ENCODE results near the gene ADM2. TPM values are rescaled to one million over a fixed set of nuclear protein-coding genes. Genes with fewer than 3 reads are reported as not detected.

Gene ADM2
- total RNA-seq, 2 donors from 2014 or later, result 4.0 to 4.2 TPM

DNA sequence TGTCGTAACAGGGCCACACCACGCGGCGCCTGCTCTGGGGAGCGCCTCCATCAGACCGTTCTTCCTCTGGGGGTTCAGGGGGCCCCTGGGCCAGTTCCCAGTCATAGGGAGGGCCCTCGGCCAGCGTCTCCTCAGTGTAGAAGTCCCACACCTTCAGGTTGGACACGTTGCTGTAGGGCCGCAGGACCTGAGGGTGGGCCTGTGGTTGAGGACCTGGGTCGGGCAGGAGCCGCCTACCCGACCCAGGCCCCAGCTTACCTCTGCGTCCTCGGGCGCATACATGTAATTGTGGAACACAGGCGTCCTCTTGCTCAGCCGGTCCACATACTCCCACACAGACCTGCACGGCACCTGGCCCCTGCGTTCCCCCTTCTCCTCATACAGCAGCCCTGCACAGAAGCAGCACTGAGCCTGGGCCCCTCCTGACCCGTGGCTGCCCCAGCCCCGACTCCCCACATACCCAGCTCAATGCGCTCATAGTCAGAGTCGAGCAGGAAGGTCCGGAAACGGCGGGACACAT, 26.7 kb upstream of the ADM2 start:
- H3K27ac Mint-ChIP-seq, result no peak overlapping the region
- no peaks in the 10 kb centered on the region for H3K9me3 ChIP-seq (ENCODE audit: control insufficient read depth, low read length)
- WGBS, 2 experiments (ENCODE audit: insufficient coverage in 1 of 2, insufficient read length in 1 of 2), result 88 to 97% methylated on average over 3 to 27 of the region's 27 CpGs
- H3K27me3 Mint-ChIP-seq (ENCODE audit: insufficient read depth), result no peaks in the 10 kb centered on the region
- H3K27ac ChIP-seq (ENCODE audit: low read depth, low read length), result no peak overlapping the region
- peaks cover 57% of the 10 kb centered on the region for H3K36me3 Mint-ChIP-seq (ENCODE audit: low read depth)
- no peaks in the 10 kb centered on the region for H3K4me1 Mint-ChIP-seq
- H3K9ac ChIP-seq (ENCODE audit: extremely low read depth, low read length, poor library complexity, severe bottlenecking), result no peak overlapping the region
- H3K4me3 ChIP-seq (ENCODE audit: low read length), result no peak overlapping the region
- no peaks in the 10 kb centered on the region for H3K9me3 Mint-ChIP-seq
- H3K4me3 Mint-ChIP-seq, result no peak overlapping the region
- H3K4me1 ChIP-seq (ENCODE audit: control insufficient read depth, insufficient read depth, low read length), result no peaks in the 10 kb centered on the region
- DNase-seq, result no peak
- no peaks in the 10 kb centered on the region for H3K27me3 ChIP-seq (ENCODE audit: control insufficient read depth, insufficient read depth, low read length, poor library complexity, severe bottlenecking)
- TF ChIP-seq, protein P1, sequence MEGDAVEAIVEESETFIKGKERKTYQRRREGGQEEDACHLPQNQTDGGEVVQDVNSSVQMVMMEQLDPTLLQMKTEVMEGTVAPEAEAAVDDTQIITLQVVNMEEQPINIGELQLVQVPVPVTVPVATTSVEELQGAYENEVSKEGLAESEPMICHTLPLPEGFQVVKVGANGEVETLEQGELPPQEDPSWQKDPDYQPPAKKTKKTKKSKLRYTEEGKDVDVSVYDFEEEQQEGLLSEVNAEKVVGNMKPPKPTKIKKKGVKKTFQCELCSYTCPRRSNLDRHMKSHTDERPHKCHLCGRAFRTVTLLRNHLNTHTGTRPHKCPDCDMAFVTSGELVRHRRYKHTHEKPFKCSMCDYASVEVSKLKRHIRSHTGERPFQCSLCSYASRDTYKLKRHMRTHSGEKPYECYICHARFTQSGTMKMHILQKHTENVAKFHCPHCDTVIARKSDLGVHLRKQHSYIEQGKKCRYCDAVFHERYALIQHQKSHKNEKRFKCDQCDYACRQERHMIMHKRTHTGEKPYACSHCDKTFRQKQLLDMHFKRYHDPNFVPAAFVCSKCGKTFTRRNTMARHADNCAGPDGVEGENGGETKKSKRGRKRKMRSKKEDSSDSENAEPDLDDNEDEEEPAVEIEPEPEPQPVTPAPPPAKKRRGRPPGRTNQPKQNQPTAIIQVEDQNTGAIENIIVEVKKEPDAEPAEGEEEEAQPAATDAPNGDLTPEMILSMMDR (conservative IDR thresholded peaks at IDR 0.05), result no peak
- H3K36me3 ChIP-seq (ENCODE audit: control insufficient read depth, insufficient read depth, low read length), result peaks cover 44% of the 10 kb centered on the region

DNA sequence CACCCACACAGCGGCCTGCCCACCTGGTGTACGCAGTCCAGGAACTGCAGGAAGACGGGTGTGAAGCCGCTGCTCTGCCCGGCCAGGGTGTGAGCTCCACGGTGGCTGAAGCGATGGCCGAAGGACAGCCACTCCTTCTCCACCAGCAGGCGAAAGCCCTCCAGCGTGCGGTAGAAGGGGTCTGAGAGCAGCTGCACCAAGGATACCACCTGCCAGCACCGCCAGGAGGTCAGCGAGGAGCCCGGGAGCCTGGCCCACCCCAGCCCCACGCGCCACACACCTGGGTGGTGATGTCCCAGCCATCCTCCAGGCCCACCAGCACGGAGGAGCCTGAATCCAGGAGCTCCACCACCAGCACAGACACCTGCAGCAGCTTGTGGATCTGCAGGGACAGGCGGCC, 26.1 kb upstream of the ADM2 start:
- Mint-ChIP-seq H3K27me3 (ENCODE audit: insufficient read depth) (no peaks in the 10 kb centered on the region), H3K4me3 (no peak overlapping the region), H3K4me1 (no peaks in the 10 kb centered on the region), H3K36me3 (ENCODE audit: low read depth) (peaks cover 54% of the 10 kb centered on the region), H3K27ac (no peak overlapping the region), H3K9me3 (no peaks in the 10 kb centered on the region)
- Histone ChIP-seq H3K9ac (ENCODE audit: extremely low read depth, low read length, poor library complexity, severe bottlenecking) (no peak overlapping the region), H3K4me1 (ENCODE audit: control insufficient read depth, insufficient read depth, low read length) (no peaks in the 10 kb centered on the region), H3K27ac (ENCODE audit: low read depth, low read length) (no peak overlapping the region), H3K9me3 (ENCODE audit: control insufficient read depth, low read length) (no peaks in the 10 kb centered on the region), H3K36me3 (ENCODE audit: control insufficient read depth, insufficient read depth, low read length) (peaks cover 43% of the 10 kb centered on the region), H3K27me3 (ENCODE audit: control insufficient read depth, insufficient read depth, low read length, poor library complexity, severe bottlenecking) (no peaks in the 10 kb centered on the region), H3K4me3 (ENCODE audit: low read length) (no peak overlapping the region)
- no peak for DNase-seq
- TF ChIP-seq, protein P1 (conservative IDR thresholded peaks at IDR 0.05), result no peak
- WGBS, 2 experiments (ENCODE audit: insufficient coverage in 1 of 2, insufficient read length in 1 of 2), result 95 to 97% methylated on average over 15 to 18 of the region's 18 CpGs

DNA sequence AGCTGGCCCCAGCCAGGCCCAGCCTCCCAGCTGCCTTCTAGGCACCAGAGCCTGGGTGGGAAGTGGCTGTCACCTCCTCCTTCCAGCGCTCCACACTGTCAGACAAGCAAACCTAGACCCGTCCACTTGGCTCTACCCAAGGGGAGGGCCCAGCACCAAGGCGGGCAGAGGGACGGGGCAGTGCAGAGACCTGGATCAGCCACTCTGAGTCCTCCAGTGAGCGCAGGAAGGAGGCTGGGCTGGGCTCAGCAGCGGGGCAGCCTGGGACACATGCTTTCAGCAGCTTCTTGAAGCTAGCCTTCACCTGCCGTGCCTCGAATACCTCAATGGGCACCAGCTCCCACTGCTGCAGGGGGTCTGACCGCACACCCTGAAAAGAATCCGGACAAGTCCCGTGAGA, 25.3 kb upstream of the ADM2 start:
- Histone ChIP-seq H3K27ac (ENCODE audit: low read depth, low read length) (no peak overlapping the region), H3K9ac (ENCODE audit: extremely low read depth, low read length, poor library complexity, severe bottlenecking) (no peak overlapping the region), H3K4me3 (ENCODE audit: low read length) (no peak overlapping the region), H3K27me3 (ENCODE audit: control insufficient read depth, insufficient read depth, low read length, poor library complexity, severe bottlenecking) (no peaks in the 10 kb centered on the region), H3K4me1 (ENCODE audit: control insufficient read depth, insufficient read depth, low read length) (no peaks in the 10 kb centered on the region), H3K36me3 (ENCODE audit: control insufficient read depth, insufficient read depth, low read length) (peaks cover 45% of the 10 kb centered on the region), H3K9me3 (ENCODE audit: control insufficient read depth, low read length) (no peaks in the 10 kb centered on the region)
- TF ChIP-seq, protein P1 (conservative IDR thresholded peaks at IDR 0.05), result no peak
- H3K27ac Mint-ChIP-seq, result no peak overlapping the region
- H3K36me3 Mint-ChIP-seq (ENCODE audit: low read depth), result peaks cover 54% of the 10 kb centered on the region
- no peak overlapping the region for H3K4me3 Mint-ChIP-seq
- H3K9me3 Mint-ChIP-seq, result no peaks in the 10 kb centered on the region
- no peaks in the 10 kb centered on the region for H3K27me3 Mint-ChIP-seq (ENCODE audit: insufficient read depth)
- no peaks in the 10 kb centered on the region for H3K4me1 Mint-ChIP-seq
- 92 to 93% methylated on average over 8 to 11 of the region's 11 CpGs for WGBS, 2 experiments (ENCODE audit: insufficient coverage in 1 of 2, insufficient read length in 1 of 2)
- DNase-seq, result no peak

Data from endodermal cell (in vitro differentiated cells).